Fibroblast of lung (primary cell): ENCODE results near the gene NIFK.

Experiments used
- EZH2 ChIP-seq: IDR thresholded peaks from 2 replicates; pipeline ENCODE4 v1.5.1; 2012; ENCODE audit warnings: low read length, control low read depth, mild to moderate bottlenecking; ENCODE audit errors: missing control alignments
- TF ChIP-seq, protein P1 (sequence below), 2 donors: IDR thresholded peaks in 1 of 2; conservative IDR thresholded peaks in 1 of 2; 1 replicate in 1 of 2; 2 replicates in 1 of 2; pipeline ENCODE4 v1.5.1; 2011 to 2012; ENCODE audit warnings: low read length in 2 of 2, control low read depth in 1 of 2, inconsistent platforms in 1 of 2, low read depth in 1 of 2, mild to moderate bottlenecking in 1 of 2

DNA sequence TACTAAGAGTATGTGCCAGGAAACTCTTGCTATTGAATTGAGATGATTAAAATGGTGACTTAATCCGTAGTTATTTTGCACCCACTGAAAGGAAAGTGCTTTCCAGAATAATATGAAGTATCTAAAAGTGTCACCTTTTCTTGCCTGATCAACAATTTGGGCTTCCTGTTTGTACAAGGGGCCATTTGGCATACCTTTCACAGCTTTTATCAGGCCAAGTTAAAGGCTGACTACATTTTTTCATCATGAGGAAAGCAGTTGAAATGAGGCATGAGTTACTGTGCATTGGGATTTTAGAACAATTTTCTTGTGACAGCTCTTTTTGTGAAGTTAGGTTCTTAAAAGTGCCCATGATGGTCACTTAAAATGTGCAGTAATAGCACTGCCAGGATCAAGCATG, 29.9 kb upstream of the NIFK start:
- TF ChIP-seq, protein P1, sequence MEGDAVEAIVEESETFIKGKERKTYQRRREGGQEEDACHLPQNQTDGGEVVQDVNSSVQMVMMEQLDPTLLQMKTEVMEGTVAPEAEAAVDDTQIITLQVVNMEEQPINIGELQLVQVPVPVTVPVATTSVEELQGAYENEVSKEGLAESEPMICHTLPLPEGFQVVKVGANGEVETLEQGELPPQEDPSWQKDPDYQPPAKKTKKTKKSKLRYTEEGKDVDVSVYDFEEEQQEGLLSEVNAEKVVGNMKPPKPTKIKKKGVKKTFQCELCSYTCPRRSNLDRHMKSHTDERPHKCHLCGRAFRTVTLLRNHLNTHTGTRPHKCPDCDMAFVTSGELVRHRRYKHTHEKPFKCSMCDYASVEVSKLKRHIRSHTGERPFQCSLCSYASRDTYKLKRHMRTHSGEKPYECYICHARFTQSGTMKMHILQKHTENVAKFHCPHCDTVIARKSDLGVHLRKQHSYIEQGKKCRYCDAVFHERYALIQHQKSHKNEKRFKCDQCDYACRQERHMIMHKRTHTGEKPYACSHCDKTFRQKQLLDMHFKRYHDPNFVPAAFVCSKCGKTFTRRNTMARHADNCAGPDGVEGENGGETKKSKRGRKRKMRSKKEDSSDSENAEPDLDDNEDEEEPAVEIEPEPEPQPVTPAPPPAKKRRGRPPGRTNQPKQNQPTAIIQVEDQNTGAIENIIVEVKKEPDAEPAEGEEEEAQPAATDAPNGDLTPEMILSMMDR (conservative IDR thresholded peaks at IDR 0.05 in 1 of 2, IDR thresholded peaks at IDR 0.05 in 1 of 2; ENCODE audit: low read depth in 1 of 2, low read length in 2 of 2), result no peak
- TF ChIP-seq EZH2, result no peak
